ENCODE results near the gene GZMH.

Gene GZMH

GRCh38 chr14:24576771-24577170, 32.7 kb downstream of the GZMH start:
- no peak overlapping the region for H3K9ac ChIP-seq (ENCODE audit: low read depth, low read length, poor library complexity)
- no peak overlapping the region for H2AFZ ChIP-seq (ENCODE audit: low read length)
- no peak overlapping the region for H4K91ac ChIP-seq (ENCODE audit: low read depth, low read length, poor library complexity)
- H3K14ac ChIP-seq (ENCODE audit: low read length), result no peak overlapping the region
- no peak overlapping the region for H3K27ac ChIP-seq (replicated peaks; ENCODE audit: low read length)
- H3K36me3 ChIP-seq (replicated peaks in 1 of 2; ENCODE audit: control insufficient read depth in 2 of 2, insufficient read depth in 2 of 2, low read length in 2 of 2), result no peaks in the 10 kb centered on the region
- H2BK5ac ChIP-seq (ENCODE audit: low read length), result no peak overlapping the region
- H2BK12ac ChIP-seq (ENCODE audit: low read length), result no peak overlapping the region
- H3K79me1 ChIP-seq (ENCODE audit: low read depth, low read length), result no peaks in the 10 kb centered on the region
- H4K8ac ChIP-seq (ENCODE audit: low read depth, low read length), result no peak overlapping the region
- no peaks in the 10 kb centered on the region for H3K4me1 ChIP-seq (ENCODE audit: control insufficient read depth in 2 of 2, insufficient read depth in 1 of 2, low read depth in 1 of 2, low read length in 2 of 2)
- H2BK120ac ChIP-seq (ENCODE audit: low read depth, low read length), result no peak overlapping the region
- peaks cover 0 to 12% of the 10 kb centered on the region in 2 donors for H3K9me3 ChIP-seq (replicated peaks in 1 of 2; ENCODE audit: control insufficient read depth in 2 of 2, insufficient read depth in 1 of 2, low read depth in 1 of 2, low read length in 2 of 2)
- H3K18ac ChIP-seq (ENCODE audit: low read length), result no peak overlapping the region
- no peak overlapping the region for H3K4ac ChIP-seq (ENCODE audit: low read length)
- H2AK5ac ChIP-seq (ENCODE audit: low read depth, low read length), result no peak overlapping the region
- H3K23ac ChIP-seq (ENCODE audit: low read depth, low read length, poor library complexity), result no peak overlapping the region
- H3K27me3 ChIP-seq (ENCODE audit: control insufficient read depth in 3 of 3, insufficient read depth in 3 of 3, low read depth in 1 of 3, low read length in 3 of 3), result peaks cover 0 to 5% (median 0%) of the 10 kb centered on the region in 3 experiments
- no peak overlapping the region for H3K4me2 ChIP-seq (ENCODE audit: insufficient read depth, low read length, poor library complexity, severe bottlenecking)
- H2BK15ac ChIP-seq (ENCODE audit: low read length), result no peak overlapping the region
- no CpG with 5 or more reads among the region's 5 CpGs for WGBS, 2 donors (ENCODE audit: extremely low coverage in 2 of 2, insufficient read length in 2 of 2, insufficient replicate concordance in 1 of 2)
- no peak for DNase-seq (ENCODE audit: low spot score)
- no peak overlapping the region for H3K4me3 ChIP-seq (ENCODE audit: low read length in 2 of 2)

DNA sequence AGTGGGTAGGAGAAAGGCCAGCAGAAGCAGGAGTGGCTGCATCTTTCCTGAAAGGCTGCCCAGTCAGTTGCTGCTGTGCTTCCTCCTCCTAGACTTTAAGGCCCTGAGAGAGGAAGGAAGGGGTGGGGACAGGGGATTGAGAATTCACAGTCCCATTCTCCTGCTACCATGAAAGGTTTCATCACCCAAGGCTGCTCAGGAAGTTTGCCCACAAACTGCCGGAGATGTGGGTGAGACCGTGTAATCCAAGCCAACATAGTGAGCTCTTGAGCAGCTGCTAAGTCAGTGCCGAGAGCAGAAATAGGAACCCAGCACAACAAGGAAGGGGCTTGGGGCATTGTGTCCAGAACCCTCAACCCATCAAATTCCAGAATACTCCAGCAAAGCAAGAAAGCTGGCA, 33.3 kb downstream of the GZMH start, which contains the start of gene CTSG:
CTSG (minus strand) TSS at position 69 of the 400 bp plus-strand sequence; CDS start at position 42, 27 bp downstream.
- no peak within 1 kb of the TSS for H2BK15ac ChIP-seq (ENCODE audit: low read length)
- no peaks in the 10 kb centered on the region for H3K36me3 ChIP-seq (replicated peaks in 1 of 2; ENCODE audit: control insufficient read depth in 2 of 2, insufficient read depth in 2 of 2, low read length in 2 of 2)
- no peak within 1 kb of the TSS for H2AFZ ChIP-seq (ENCODE audit: low read length)
- H3K79me1 ChIP-seq (ENCODE audit: low read depth, low read length), result no peaks in the 10 kb centered on the region
- no peak within 1 kb of the TSS for H2BK120ac ChIP-seq (ENCODE audit: low read depth, low read length)
- H3K4ac ChIP-seq (ENCODE audit: low read length), result no peak within 1 kb of the TSS
- no peak within 1 kb of the TSS for H3K14ac ChIP-seq (ENCODE audit: low read length)
- H4K91ac ChIP-seq (ENCODE audit: low read depth, low read length, poor library complexity), result no peak within 1 kb of the TSS
- no peak within 1 kb of the TSS for H4K8ac ChIP-seq (ENCODE audit: low read depth, low read length)
- no peak within 1 kb of the TSS for H3K9ac ChIP-seq (ENCODE audit: low read depth, low read length, poor library complexity)
- no peak within 1 kb of the TSS for H2BK5ac ChIP-seq (ENCODE audit: low read length)
- no peak within 1 kb of the TSS for H3K4me3 ChIP-seq (ENCODE audit: low read length in 2 of 2)
- WGBS, 2 donors (ENCODE audit: extremely low coverage in 2 of 2, insufficient read length in 2 of 2, insufficient replicate concordance in 1 of 2), result no CpG with 5 or more reads among the region's 3 CpGs
- peaks cover 0 to 5% (median 0%) of the 10 kb centered on the region in 3 experiments for H3K27me3 ChIP-seq (ENCODE audit: control insufficient read depth in 3 of 3, insufficient read depth in 3 of 3, low read depth in 1 of 3, low read length in 3 of 3)
- no peak within 1 kb of the TSS for H3K4me2 ChIP-seq (ENCODE audit: insufficient read depth, low read length, poor library complexity, severe bottlenecking)
- no peak within 1 kb of the TSS for H3K23ac ChIP-seq (ENCODE audit: low read depth, low read length, poor library complexity)
- no peak within 1 kb of the TSS for H3K18ac ChIP-seq (ENCODE audit: low read length)
- H2BK12ac ChIP-seq (ENCODE audit: low read length), result no peak within 1 kb of the TSS
- no peak within 1 kb of the TSS for H2AK5ac ChIP-seq (ENCODE audit: low read depth, low read length)
- H3K4me1 ChIP-seq (ENCODE audit: control insufficient read depth in 2 of 2, insufficient read depth in 1 of 2, low read depth in 1 of 2, low read length in 2 of 2), result no peaks in the 10 kb centered on the region
- no peak for DNase-seq (ENCODE audit: low spot score)
- H3K9me3 ChIP-seq (replicated peaks in 1 of 2; ENCODE audit: control insufficient read depth in 2 of 2, insufficient read depth in 1 of 2, low read depth in 1 of 2, low read length in 2 of 2), result peaks cover 0 to 12% of the 10 kb centered on the region in 2 donors
- no peak within 1 kb of the TSS for H3K27ac ChIP-seq (replicated peaks; ENCODE audit: low read length)

DNA sequence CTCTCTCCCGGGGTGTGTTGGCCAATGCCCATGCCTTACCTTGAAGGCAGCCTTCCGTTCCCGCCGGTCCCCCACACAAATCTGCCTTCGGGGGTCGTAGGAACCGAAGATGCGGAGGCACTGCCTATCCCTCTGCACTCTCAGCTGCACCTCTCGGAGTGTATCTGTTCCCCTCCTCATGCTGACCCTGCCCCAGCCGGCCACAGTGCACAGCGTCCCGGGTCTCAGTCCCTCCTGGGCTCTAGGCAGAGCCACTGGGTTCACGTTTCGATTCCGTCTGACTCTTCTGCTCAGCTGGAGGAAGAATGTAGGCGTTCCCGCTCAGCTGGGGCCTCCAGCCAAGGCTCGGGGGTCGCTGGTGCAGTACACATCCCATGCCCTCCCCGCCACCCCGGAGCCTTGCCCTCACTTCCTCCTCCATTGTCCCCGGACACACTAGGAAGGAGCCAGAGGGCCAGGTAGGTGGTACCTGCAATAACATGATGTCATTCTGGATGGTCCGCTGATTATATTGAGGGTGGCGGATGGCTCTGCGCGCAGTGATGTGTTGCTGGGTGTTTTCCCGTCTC, 35.2 kb downstream of the GZMH start:
- Histone ChIP-seq H3K14ac (ENCODE audit: low read length) (peak overlapping the region; percentile 6), H3K9ac (ENCODE audit: low read depth, low read length, poor library complexity) (no peak overlapping the region), H3K27me3 (ENCODE audit: control insufficient read depth in 3 of 3, insufficient read depth in 3 of 3, low read depth in 1 of 3, low read length in 3 of 3) (peaks cover 0 to 5% (median 0%) of the 10 kb centered on the region in 3 experiments), H2BK12ac (ENCODE audit: low read length) (no peak overlapping the region), H4K91ac (ENCODE audit: low read depth, low read length, poor library complexity) (peak overlapping the region; percentile 43), H3K27ac (replicated peaks; ENCODE audit: low read length) (no peak overlapping the region), H3K23ac (ENCODE audit: low read depth, low read length, poor library complexity) (peak overlapping the region; percentile 39), H3K4me2 (ENCODE audit: insufficient read depth, low read length, poor library complexity, severe bottlenecking) (no peak overlapping the region), H2BK120ac (ENCODE audit: low read depth, low read length) (no peak overlapping the region), H4K8ac (ENCODE audit: low read depth, low read length) (no peak overlapping the region), H3K4me1 (ENCODE audit: control insufficient read depth in 2 of 2, insufficient read depth in 1 of 2, low read depth in 1 of 2, low read length in 2 of 2) (no peaks in the 10 kb centered on the region), H3K79me1 (ENCODE audit: low read depth, low read length) (no peaks in the 10 kb centered on the region), H2AFZ (ENCODE audit: low read length) (peak overlapping the region; percentile 33), H3K4me3 (ENCODE audit: low read length in 2 of 2) (no peak overlapping the region), H3K18ac (ENCODE audit: low read length) (no peak overlapping the region), H2BK5ac (ENCODE audit: low read length) (peak overlapping the region; percentile 47), H2AK5ac (ENCODE audit: low read depth, low read length) (no peak overlapping the region), H2BK15ac (ENCODE audit: low read length) (no peak overlapping the region), H3K9me3 (replicated peaks in 1 of 2; ENCODE audit: control insufficient read depth in 2 of 2, insufficient read depth in 1 of 2, low read depth in 1 of 2, low read length in 2 of 2) (peaks cover 0 to 8% of the 10 kb centered on the region in 2 donors), H3K4ac (ENCODE audit: low read length) (no peak overlapping the region), H3K36me3 (replicated peaks in 1 of 2; ENCODE audit: control insufficient read depth in 2 of 2, insufficient read depth in 2 of 2, low read length in 2 of 2) (no peaks in the 10 kb centered on the region)
- no CpG with 5 or more reads among the region's 27 CpGs for WGBS, 2 donors (ENCODE audit: extremely low coverage in 2 of 2, insufficient read length in 2 of 2, insufficient replicate concordance in 1 of 2)
- DNase-seq (ENCODE audit: low spot score), result no peak

- H3K27me3 ChIP-seq (ENCODE audit: control insufficient read depth in 3 of 3, insufficient read depth in 3 of 3, low read depth in 1 of 3, low read length in 3 of 3), result no peaks in the 10 kb centered on the region
- H3K4me2 ChIP-seq (ENCODE audit: insufficient read depth, low read length, poor library complexity, severe bottlenecking), result no peak overlapping the region
- no peak for DNase-seq (ENCODE audit: low spot score)
- H3K4me3 ChIP-seq (ENCODE audit: low read length in 2 of 2), result peak overlapping the region in 1 of 2 donors; percentile 36
- H3K4ac ChIP-seq (ENCODE audit: low read length), result no peak overlapping the region
- no peak overlapping the region for H2BK5ac ChIP-seq (ENCODE audit: low read length)
- no CpG with 5 or more reads among the region's 2 CpGs for WGBS, 2 donors (ENCODE audit: extremely low coverage in 2 of 2, insufficient read length in 2 of 2, insufficient replicate concordance in 1 of 2)
- no peak overlapping the region for H2BK12ac ChIP-seq (ENCODE audit: low read length)
- H3K9ac ChIP-seq (ENCODE audit: low read depth, low read length, poor library complexity), result no peak overlapping the region
- H3K4me1 ChIP-seq (ENCODE audit: control insufficient read depth in 2 of 2, insufficient read depth in 1 of 2, low read depth in 1 of 2, low read length in 2 of 2), result no peaks in the 10 kb centered on the region
- no peak overlapping the region for H3K14ac ChIP-seq (ENCODE audit: low read length)
- no peak overlapping the region for H3K18ac ChIP-seq (ENCODE audit: low read length)
- no peak overlapping the region for H3K27ac ChIP-seq (replicated peaks; ENCODE audit: low read length)
- H3K23ac ChIP-seq (ENCODE audit: low read depth, low read length, poor library complexity), result no peak overlapping the region
- H2AK5ac ChIP-seq (ENCODE audit: low read depth, low read length), result no peak overlapping the region
- H4K91ac ChIP-seq (ENCODE audit: low read depth, low read length, poor library complexity), result no peak overlapping the region
- H2BK15ac ChIP-seq (ENCODE audit: low read length), result no peak overlapping the region
- no peak overlapping the region for H2BK120ac ChIP-seq (ENCODE audit: low read depth, low read length)
- no peak overlapping the region for H2AFZ ChIP-seq (ENCODE audit: low read length)
- H3K79me1 ChIP-seq (ENCODE audit: low read depth, low read length), result peaks cover 2% of the 10 kb centered on the region
- H3K9me3 ChIP-seq (replicated peaks in 1 of 2; ENCODE audit: control insufficient read depth in 2 of 2, insufficient read depth in 1 of 2, low read depth in 1 of 2, low read length in 2 of 2), result peaks cover 0 to 8% of the 10 kb centered on the region in 2 donors
- peak overlapping the region; percentile 20 for H4K8ac ChIP-seq (ENCODE audit: low read depth, low read length)
- no peaks in the 10 kb centered on the region for H3K36me3 ChIP-seq (replicated peaks in 1 of 2; ENCODE audit: control insufficient read depth in 2 of 2, insufficient read depth in 2 of 2, low read length in 2 of 2)
Observed at GRCh38 chr14:24566318-24566717, 43.2 kb downstream of the GZMH start.
